HEK293 (cell line): ENCODE measurements around the gene TFE3.

ENCODE experiments used
- CTCF ChIA-PET: fragments of 350-600 bp; formaldehyde crosslinking; extraction: SDS; loops from one replicate; lab custom pipeline; 2021; ENCODE audit warnings: antibody characterized with exemption; lab: Yijun Ruan, JAX
- POLR2A ChIA-PET: fragments of 300-600 bp; formaldehyde crosslinking; extraction: SDS; loops from one replicate; lab custom pipeline; 2020; ENCODE audit warnings: antibody characterized with exemption, inconsistent platforms; lab: Yijun Ruan, JAX
- H3K27ac ChIP-seq: fragments of 200-500 bp; sonication (Bioruptor generic); 2 replicates; pipeline ENCODE4 v1.5.1; 2014; ENCODE audit warnings: low read depth, low read length, control low read depth, inconsistent platforms; ENCODE audit errors: extremely low read depth
- H3K36me3 ChIP-seq, 2 experiments: fragments of 200-500 bp in 1 of 2; sonication (Bioruptor generic) in 1 of 2; 1 replicate in 1 of 2; 2 replicates in 1 of 2; pipeline ENCODE4 v1.5.1; 2014 to 2017; ENCODE audit warnings: inconsistent platforms in 2 of 2, low read length in 2 of 2; ENCODE audit not compliant: control insufficient read depth in 2 of 2, insufficient read depth in 1 of 2
- H3K4me1 ChIP-seq: fragments of 200-500 bp; sonication (Bioruptor generic); 2 replicates; pipeline ENCODE4 v1.5.1; 2014; ENCODE audit warnings: mild to moderate bottlenecking, low read length, inconsistent platforms; ENCODE audit not compliant: control insufficient read depth, insufficient read depth
- H3K4me3 ChIP-seq: 2 replicates; pipeline ENCODE4 v1.5.1; 2011; ENCODE audit warnings: low read depth, mild to moderate bottlenecking, control low read depth, low read length, moderate library complexity
- H3K9me3 ChIP-seq: fragments of 200-500 bp; sonication (Bioruptor generic); 2 replicates; pipeline ENCODE4 v1.5.1; 2014; ENCODE audit warnings: low read depth, low read length, inconsistent platforms; ENCODE audit not compliant: control insufficient read depth, insufficient read depth
- MEIS1 ChIP-seq: sonication (generic); formaldehyde crosslinking; IDR thresholded peaks from 2 replicates; pipeline ENCODE4 v1.8.1; 2022; ENCODE audit warnings: missing genetic modification reagents, mild to moderate bottlenecking, borderline replicate concordance
- PRDM1 ChIP-seq: fragments of 450-650 bp; formaldehyde crosslinking; IDR thresholded peaks from 2 replicates; pipeline ENCODE4; 2016; ENCODE audit warnings: missing biosample characterization, missing genetic modification characterization
- TRIM28 ChIP-seq: IDR thresholded peaks from 2 replicates; pipeline ENCODE4 v1.6.1; 2011; ENCODE audit warnings: low read length, control low read depth, borderline replicate concordance
- WT1 ChIP-seq: fragments of 450-650 bp; formaldehyde crosslinking; IDR thresholded peaks from 2 replicates; pipeline ENCODE4 v1.5.1; 2016; ENCODE audit warnings: missing biosample characterization, missing genetic modification characterization
- ZBTB21 ChIP-seq: fragments of 450-650 bp; formaldehyde crosslinking; IDR thresholded peaks from 2 replicates; pipeline ENCODE4 v1.5.1; 2017; ENCODE audit warnings: missing biosample characterization, missing genetic modification characterization
- ZBTB8A ChIP-seq: fragments of 450-650 bp; formaldehyde crosslinking; IDR thresholded peaks from 2 replicates; pipeline ENCODE4 v1.5.1; 2016; ENCODE audit warnings: missing biosample characterization, missing genetic modification characterization
- ZFP3 ChIP-seq: fragments of 450-650 bp; formaldehyde crosslinking; IDR thresholded peaks from 2 replicates; pipeline ENCODE4 v1.5.1; 2016; ENCODE audit warnings: low read depth, missing biosample characterization, missing genetic modification characterization
- ZNF112 ChIP-seq: fragments of 450-650 bp; formaldehyde crosslinking; IDR thresholded peaks from 2 replicates; pipeline ENCODE4 v1.5.0; 2017; ENCODE audit warnings: missing biosample characterization, missing genetic modification characterization
- ZNF155 ChIP-seq: fragments of 450-650 bp; formaldehyde crosslinking; IDR thresholded peaks from 2 replicates; pipeline ENCODE4 v1.5.1; 2016; ENCODE audit warnings: missing biosample characterization, missing genetic modification characterization
- ZNF248 ChIP-seq: fragments of 450-650 bp; formaldehyde crosslinking; IDR thresholded peaks from 2 replicates; pipeline ENCODE4 v1.5.1; 2017; ENCODE audit warnings: missing biosample characterization, missing genetic modification characterization
- ZNF426 ChIP-seq: fragments of 450-650 bp; formaldehyde crosslinking; IDR thresholded peaks from 2 replicates; pipeline ENCODE4 v1.5.1; 2017; ENCODE audit warnings: missing biosample characterization, missing genetic modification characterization, mild to moderate bottlenecking, inconsistent platforms, moderate library complexity
- ZNF433 ChIP-seq: fragments of 450-650 bp; formaldehyde crosslinking; IDR thresholded peaks from 2 replicates; pipeline ENCODE4 v1.5.1; 2016; ENCODE audit warnings: missing biosample characterization, missing genetic modification characterization, low read depth
- ZNF610 ChIP-seq: fragments of 450-650 bp; formaldehyde crosslinking; IDR thresholded peaks from 2 replicates; pipeline ENCODE4 v1.5.1; 2016; ENCODE audit warnings: missing biosample characterization, missing genetic modification characterization, borderline replicate concordance
- ZNF623 ChIP-seq: fragments of 450-650 bp; formaldehyde crosslinking; IDR thresholded peaks from 2 replicates; pipeline ENCODE4 v1.5.1; 2016; ENCODE audit warnings: missing biosample characterization, missing genetic modification characterization
- ZNF701 ChIP-seq: fragments of 450-650 bp; formaldehyde crosslinking; IDR thresholded peaks from 2 replicates; pipeline ENCODE4 v1.5.1; 2016; ENCODE audit warnings: missing biosample characterization, missing genetic modification characterization
- ZNF843 ChIP-seq: fragments of 450-650 bp; formaldehyde crosslinking; IDR thresholded peaks from 2 replicates; pipeline ENCODE4 v1.5.1; 2016; ENCODE audit warnings: missing biosample characterization, missing genetic modification characterization
- TF ChIP-seq, protein P1 (sequence below): fragments of 450-650 bp; formaldehyde crosslinking; IDR thresholded peaks from 2 replicates; pipeline ENCODE4 v1.5.1; 2016; ENCODE audit warnings: missing biosample characterization, missing genetic modification characterization
- TF ChIP-seq, protein P2 (sequence below): fragments of 450-650 bp; formaldehyde crosslinking; IDR thresholded peaks from 2 replicates; pipeline ENCODE4 v1.5.1; 2016; ENCODE audit warnings: missing biosample characterization, missing genetic modification characterization
- TF ChIP-seq, protein P3 (sequence below): fragments of 450-650 bp; formaldehyde crosslinking; IDR thresholded peaks from 2 replicates; pipeline ENCODE4 v1.5.1; 2016; ENCODE audit warnings: missing biosample characterization, missing genetic modification characterization
- TF ChIP-seq, protein P4 (sequence below): fragments of 450-650 bp; formaldehyde crosslinking; IDR thresholded peaks from 2 replicates; pipeline ENCODE4 v1.5.1; 2016; ENCODE audit warnings: missing biosample characterization, missing genetic modification characterization

TFE3 gene

DNA sequence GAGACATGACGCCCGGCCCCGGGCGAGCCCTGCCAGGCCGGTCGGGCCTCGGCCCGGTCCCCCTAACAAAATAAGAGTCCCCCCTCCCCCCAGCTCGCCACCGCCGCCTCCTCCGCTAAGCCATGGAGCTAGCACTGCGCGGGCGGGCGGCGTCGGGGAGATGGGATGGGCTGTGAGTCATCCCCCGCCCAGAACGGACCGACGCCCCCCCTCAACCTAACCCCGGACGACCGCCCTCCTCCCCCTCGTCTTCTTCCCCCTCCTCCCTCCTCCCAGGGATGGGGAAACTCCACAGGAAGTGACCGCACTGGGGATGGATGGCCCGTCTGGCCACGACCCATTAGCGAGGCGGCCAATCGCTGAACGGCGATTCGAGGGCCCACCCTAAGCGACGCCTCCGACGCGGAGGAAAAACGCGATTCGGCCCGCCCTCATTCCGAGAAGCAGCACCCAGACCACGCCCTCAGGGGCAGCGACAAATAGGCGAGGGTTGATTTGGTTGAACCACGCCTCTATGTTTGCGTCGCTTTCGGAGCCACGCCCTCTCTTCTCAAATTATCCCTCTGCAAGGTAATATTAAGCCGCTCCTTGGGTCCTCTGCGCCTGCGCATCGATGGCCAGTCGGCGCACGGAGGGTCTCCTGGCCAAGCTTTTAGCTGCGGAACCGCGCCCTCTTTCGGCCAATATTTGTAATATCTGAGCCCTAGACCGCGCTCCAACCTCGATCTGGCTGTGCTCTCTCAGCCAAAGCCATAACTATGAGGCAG is at the start of gene TFE3 (continued):
- TF ChIP-seq, protein P1, sequence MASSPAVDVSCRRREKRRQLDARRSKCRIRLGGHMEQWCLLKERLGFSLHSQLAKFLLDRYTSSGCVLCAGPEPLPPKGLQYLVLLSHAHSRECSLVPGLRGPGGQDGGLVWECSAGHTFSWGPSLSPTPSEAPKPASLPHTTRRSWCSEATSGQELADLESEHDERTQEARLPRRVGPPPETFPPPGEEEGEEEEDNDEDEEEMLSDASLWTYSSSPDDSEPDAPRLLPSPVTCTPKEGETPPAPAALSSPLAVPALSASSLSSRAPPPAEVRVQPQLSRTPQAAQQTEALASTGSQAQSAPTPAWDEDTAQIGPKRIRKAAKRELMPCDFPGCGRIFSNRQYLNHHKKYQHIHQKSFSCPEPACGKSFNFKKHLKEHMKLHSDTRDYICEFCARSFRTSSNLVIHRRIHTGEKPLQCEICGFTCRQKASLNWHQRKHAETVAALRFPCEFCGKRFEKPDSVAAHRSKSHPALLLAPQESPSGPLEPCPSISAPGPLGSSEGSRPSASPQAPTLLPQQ (tag by site-specific recombination), result no peak; the same call in 1 of the 2 replicates
- no peak for TF ChIP-seq ZNF623 (tag by site-specific recombination)
- TF ChIP-seq, all 188 proteins: peak for 42

DNA sequence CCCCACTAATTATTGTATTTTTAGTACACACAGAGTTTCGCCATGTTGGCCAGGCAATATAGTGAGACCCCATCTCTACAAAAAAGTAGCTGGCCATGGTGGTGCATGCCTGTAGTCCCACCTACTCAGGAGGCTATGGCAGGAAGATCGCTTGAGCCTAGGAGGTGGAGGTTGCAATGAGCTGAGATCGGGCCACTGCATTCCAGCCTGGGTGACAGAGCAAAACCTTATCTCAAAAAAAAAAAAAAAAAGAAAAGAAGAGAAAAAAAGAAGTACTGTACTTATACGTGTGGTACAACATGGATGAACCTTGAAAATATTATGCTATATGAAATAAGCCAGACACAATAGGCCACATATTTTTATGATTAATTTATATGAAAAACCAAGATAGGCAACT is 46.4 kb upstream of the TFE3 start:
- CTCF ChIA-PET, result no interaction called here

DNA sequence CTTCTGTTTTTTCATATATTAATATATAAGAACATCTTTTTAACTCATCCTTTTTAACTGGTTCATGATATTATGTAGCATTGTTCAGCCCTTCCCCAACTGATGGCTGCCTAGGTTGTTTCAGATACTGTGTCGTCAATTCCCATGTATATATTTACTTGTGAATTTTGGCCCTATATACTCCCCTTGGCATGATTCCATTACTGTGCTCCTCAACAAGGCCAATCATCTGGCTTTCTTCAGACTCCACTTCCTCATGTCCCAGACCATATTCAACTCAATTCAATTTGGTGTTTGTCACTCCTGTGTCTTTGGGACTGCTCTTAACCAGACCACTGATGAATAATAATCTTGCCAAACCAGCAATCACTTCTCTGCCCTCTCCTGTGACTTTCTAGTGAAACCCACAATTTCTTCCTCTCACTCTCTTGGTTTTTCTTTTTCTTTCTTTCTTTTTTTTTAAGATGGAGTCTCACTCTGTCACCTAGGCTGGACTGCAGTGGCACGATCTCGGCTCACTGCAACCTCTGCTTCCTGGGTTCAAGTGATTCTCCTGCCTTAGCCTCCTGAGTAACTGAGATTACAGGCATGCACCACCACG is 39.2 kb upstream of the TFE3 start:
- CTCF ChIA-PET, result no interaction called here
- Histone ChIP-seq H3K4me3 (no peak overlapping the region), H3K27ac (no peak overlapping the region)

More for the DNA sequence above, 46.4 kb upstream of the TFE3 start:
- Histone ChIP-seq H3K4me3 (no peak overlapping the region), H3K4me1 (no peaks in the 10 kb centered on the region), H3K27ac (no peak overlapping the region), H3K9me3 (no peaks in the 10 kb centered on the region)
- POLR2A ChIA-PET, result interaction anchor here (0.6 to 1.1 kb wide), 2 partner anchors 10 to 11 kb away, joined by 3 to 6 read pairs; partner anchors contain the start of gene WDR45
- TF ChIP-seq TRIM28 (no peak), ZNF610 (tag by site-specific recombination) (no peak), ZBTB21 (tag by site-specific recombination) (no peak), MEIS1 (CRISPR knock-in tag) (no peak), ZNF843 (no peak), ZFP3 (tag by site-specific recombination) (no peak), WT1 (tag by site-specific recombination) (no peak), ZNF701 (no peak), ZNF248 (tag by site-specific recombination) (no peak), ZNF155 (tag by site-specific recombination) (no peak), ZNF112 (tag by site-specific recombination) (no peak), ZBTB8A (no peak)
- TF ChIP-seq, protein P2, sequence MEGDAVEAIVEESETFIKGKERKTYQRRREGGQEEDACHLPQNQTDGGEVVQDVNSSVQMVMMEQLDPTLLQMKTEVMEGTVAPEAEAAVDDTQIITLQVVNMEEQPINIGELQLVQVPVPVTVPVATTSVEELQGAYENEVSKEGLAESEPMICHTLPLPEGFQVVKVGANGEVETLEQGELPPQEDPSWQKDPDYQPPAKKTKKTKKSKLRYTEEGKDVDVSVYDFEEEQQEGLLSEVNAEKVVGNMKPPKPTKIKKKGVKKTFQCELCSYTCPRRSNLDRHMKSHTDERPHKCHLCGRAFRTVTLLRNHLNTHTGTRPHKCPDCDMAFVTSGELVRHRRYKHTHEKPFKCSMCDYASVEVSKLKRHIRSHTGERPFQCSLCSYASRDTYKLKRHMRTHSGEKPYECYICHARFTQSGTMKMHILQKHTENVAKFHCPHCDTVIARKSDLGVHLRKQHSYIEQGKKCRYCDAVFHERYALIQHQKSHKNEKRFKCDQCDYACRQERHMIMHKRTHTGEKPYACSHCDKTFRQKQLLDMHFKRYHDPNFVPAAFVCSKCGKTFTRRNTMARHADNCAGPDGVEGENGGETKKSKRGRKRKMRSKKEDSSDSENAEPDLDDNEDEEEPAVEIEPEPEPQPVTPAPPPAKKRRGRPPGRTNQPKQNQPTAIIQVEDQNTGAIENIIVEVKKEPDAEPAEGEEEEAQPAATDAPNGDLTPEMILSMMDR (tag by site-specific recombination), result no peak
- TF ChIP-seq, protein P3, sequence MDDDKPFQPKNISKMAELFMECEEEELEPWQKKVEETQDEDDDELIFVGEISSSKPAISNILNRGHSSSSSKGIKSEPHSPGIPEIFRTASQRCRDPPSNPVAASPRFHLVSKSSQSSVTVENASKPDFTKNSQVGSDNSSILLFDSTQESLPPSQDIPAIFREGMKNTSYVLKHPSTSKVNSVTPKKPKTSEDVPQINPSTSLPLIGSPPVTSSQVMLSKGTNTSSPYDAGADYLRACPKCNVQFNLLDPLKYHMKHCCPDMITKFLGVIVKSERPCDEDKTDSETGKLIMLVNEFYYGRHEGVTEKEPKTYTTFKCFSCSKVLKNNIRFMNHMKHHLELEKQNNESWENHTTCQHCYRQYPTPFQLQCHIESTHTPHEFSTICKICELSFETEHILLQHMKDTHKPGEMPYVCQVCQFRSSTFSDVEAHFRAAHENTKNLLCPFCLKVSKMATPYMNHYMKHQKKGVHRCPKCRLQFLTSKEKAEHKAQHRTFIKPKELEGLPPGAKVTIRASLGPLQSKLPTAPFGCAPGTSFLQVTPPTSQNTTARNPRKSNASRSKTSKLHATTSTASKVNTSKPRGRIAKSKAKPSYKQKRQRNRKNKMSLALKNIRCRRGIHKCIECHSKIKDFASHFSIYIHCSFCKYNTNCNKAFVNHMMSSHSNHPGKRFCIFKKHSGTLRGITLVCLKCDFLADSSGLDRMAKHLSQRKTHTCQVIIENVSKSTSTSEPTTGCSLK (tag by site-specific recombination), result no peak
- TF ChIP-seq, protein P4, sequence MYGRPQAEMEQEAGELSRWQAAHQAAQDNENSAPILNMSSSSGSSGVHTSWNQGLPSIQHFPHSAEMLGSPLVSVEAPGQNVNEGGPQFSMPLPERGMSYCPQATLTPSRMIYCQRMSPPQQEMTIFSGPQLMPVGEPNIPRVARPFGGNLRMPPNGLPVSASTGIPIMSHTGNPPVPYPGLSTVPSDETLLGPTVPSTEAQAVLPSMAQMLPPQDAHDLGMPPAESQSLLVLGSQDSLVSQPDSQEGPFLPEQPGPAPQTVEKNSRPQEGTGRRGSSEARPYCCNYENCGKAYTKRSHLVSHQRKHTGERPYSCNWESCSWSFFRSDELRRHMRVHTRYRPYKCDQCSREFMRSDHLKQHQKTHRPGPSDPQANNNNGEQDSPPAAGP, result no peak
- TF ChIP-seq, all 188 proteins: peak for 0
- H3K36me3 ChIP-seq, result no peaks in the 10 kb centered on the region

More for the DNA sequence above, 39.2 kb upstream of the TFE3 start:
- Histone ChIP-seq H3K4me1 (no peaks in the 10 kb centered on the region), H3K9me3 (no peaks in the 10 kb centered on the region), H3K36me3 (peaks cover 0 to 7% of the 10 kb centered on the region in 2 experiments; a peak in 1 of 3 replicates)
- POLR2A ChIA-PET, result no interaction called here
- peak; percentile 92 for TF ChIP-seq PRDM1 (tag by site-specific recombination)
- no peak for TF ChIP-seq ZNF426
- no peak for TF ChIP-seq ZNF433
